Fibroblast of lung (primary cell): Measurements from ENCODE around the gene ZNF599. TPM values are rescaled to one million over a fixed set of nuclear protein-coding genes. Genes with fewer than 3 reads are reported as not detected.

Source experiments
- DNase-seq, 2 donors: peaks; one replicate each; pipeline versions ENCODE4 v3.0.0 to v3.0.0-alpha.2; 2010; ENCODE audit warnings: low read depth in 2 of 2
- H2AFZ ChIP-seq: 2 replicates; pipeline ENCODE4 v1.5.1; 2012; ENCODE audit warnings: low read length, control low read depth, inconsistent platforms
- H3K27ac ChIP-seq: 2 replicates; pipeline ENCODE4 v1.5.1; 2011; ENCODE audit warnings: low read length, control low read depth; ENCODE audit not compliant: insufficient read depth
- H3K27me3 ChIP-seq: 2 replicates; pipeline ENCODE4 v1.5.1; 2011; ENCODE audit warnings: mild to moderate bottlenecking, low read length; ENCODE audit not compliant: control insufficient read depth, insufficient read depth
- H3K36me3 ChIP-seq: 2 replicates; pipeline ENCODE4 v1.5.1; 2011; ENCODE audit warnings: low read length; ENCODE audit not compliant: control insufficient read depth, insufficient read depth
- H3K4me1 ChIP-seq: 2 replicates; pipeline ENCODE4 v1.5.1; 2011; ENCODE audit warnings: low read length; ENCODE audit not compliant: control insufficient read depth, insufficient read depth; ENCODE audit errors: extremely low read depth
- H3K4me2 ChIP-seq: 2 replicates; pipeline ENCODE4 v1.5.1; 2011; ENCODE audit warnings: low read length, control low read depth; ENCODE audit not compliant: insufficient read depth; ENCODE audit errors: extremely low read depth
- H3K4me3 ChIP-seq, 4 experiments: fragments of 200-600 bp in 1 of 4; sonication (generic) in 1 of 4; replicated peaks in 1 of 4; 2 replicates each; pipeline ENCODE4 v1.5.1; 2011 to 2016; ENCODE audit warnings: low read length in 4 of 4, low read depth in 3 of 4, mild to moderate bottlenecking in 3 of 4, control low read depth in 2 of 4, inconsistent platforms in 1 of 4, mixed read lengths in 1 of 4; ENCODE audit not compliant: insufficient read depth in 1 of 4; ENCODE audit errors: control extremely low read depth in 1 of 4
- H3K79me2 ChIP-seq: 2 replicates; pipeline ENCODE4 v1.5.1; 2012; ENCODE audit warnings: mild to moderate bottlenecking, low read length, inconsistent platforms; ENCODE audit not compliant: control insufficient read depth, insufficient read depth
- H3K9ac ChIP-seq: 2 replicates; pipeline ENCODE4 v1.5.1; 2011; ENCODE audit warnings: mild to moderate bottlenecking, low read length, control low read depth; ENCODE audit not compliant: insufficient read depth
- H3K9me3 ChIP-seq: 2 replicates; pipeline ENCODE4 v1.5.1; 2012; ENCODE audit warnings: low read depth, low read length; ENCODE audit not compliant: control insufficient read depth, insufficient read depth
- H4K20me1 ChIP-seq: 2 replicates; pipeline ENCODE4 v1.5.1; 2011; ENCODE audit warnings: low read length; ENCODE audit not compliant: control insufficient read depth, insufficient read depth; ENCODE audit errors: extremely low read depth
- EZH2 ChIP-seq: IDR thresholded peaks from 2 replicates; pipeline ENCODE4 v1.5.1; 2012; ENCODE audit warnings: low read length, control low read depth, mild to moderate bottlenecking; ENCODE audit errors: missing control alignments
- polyA plus RNA-seq, 2 donors: library from polyadenylated mRNA; depleted of rRNA in 1 of 2; stranded (reverse) in 1 of 2; unstranded in 1 of 2; fragments of >200 nt; gene quantifications; 2 replicates each; pipeline ENCODE4 v1.2.1, GENCODE V29; 2011 to 2012; ENCODE audit warnings: missing spikeins in 1 of 2
- total RNA-seq: library from RNA; depleted of rRNA; stranded (reverse); fragments of >200 nt; gene quantifications from 2 replicates; pipeline ENCODE4 v1.2.1, GENCODE V29; 2014
- TF ChIP-seq, protein P1 (sequence below), 2 donors: IDR thresholded peaks in 1 of 2; conservative IDR thresholded peaks in 1 of 2; 1 replicate in 1 of 2; 2 replicates in 1 of 2; pipeline ENCODE4 v1.5.1; 2011 to 2012; ENCODE audit warnings: low read length in 2 of 2, control low read depth in 1 of 2, inconsistent platforms in 1 of 2, low read depth in 1 of 2, mild to moderate bottlenecking in 1 of 2

ZNF599 gene
- total and polyA plus RNA-seq, 2 donors (not counting 1 experiment from before 2014, with no cell fraction given): 4.0 to 5.4 TPM

- no peak for TF ChIP-seq EZH2
- TF ChIP-seq, protein P1, sequence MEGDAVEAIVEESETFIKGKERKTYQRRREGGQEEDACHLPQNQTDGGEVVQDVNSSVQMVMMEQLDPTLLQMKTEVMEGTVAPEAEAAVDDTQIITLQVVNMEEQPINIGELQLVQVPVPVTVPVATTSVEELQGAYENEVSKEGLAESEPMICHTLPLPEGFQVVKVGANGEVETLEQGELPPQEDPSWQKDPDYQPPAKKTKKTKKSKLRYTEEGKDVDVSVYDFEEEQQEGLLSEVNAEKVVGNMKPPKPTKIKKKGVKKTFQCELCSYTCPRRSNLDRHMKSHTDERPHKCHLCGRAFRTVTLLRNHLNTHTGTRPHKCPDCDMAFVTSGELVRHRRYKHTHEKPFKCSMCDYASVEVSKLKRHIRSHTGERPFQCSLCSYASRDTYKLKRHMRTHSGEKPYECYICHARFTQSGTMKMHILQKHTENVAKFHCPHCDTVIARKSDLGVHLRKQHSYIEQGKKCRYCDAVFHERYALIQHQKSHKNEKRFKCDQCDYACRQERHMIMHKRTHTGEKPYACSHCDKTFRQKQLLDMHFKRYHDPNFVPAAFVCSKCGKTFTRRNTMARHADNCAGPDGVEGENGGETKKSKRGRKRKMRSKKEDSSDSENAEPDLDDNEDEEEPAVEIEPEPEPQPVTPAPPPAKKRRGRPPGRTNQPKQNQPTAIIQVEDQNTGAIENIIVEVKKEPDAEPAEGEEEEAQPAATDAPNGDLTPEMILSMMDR (conservative IDR thresholded peaks at IDR 0.05 in 1 of 2, IDR thresholded peaks at IDR 0.05 in 1 of 2; ENCODE audit: low read depth in 1 of 2, low read length in 2 of 2): no peak
- H3K27me3 ChIP-seq: no peaks in the 10 kb centered on the region
- H3K9me3 ChIP-seq: peaks cover 5% of the 10 kb centered on the region
- H3K36me3 ChIP-seq: peaks cover 2% of the 10 kb centered on the region
- H3K4me2 ChIP-seq: no peak overlapping the region
- no peak overlapping the region for H2AFZ ChIP-seq
- no peak overlapping the region for H3K27ac ChIP-seq
- no peak overlapping the region for H3K4me3 ChIP-seq
- H3K79me2 ChIP-seq: no peaks in the 10 kb centered on the region
- H3K4me1 ChIP-seq: no peaks in the 10 kb centered on the region
- DNase-seq: no peak
- no peaks in the 10 kb centered on the region for H4K20me1 ChIP-seq
- H3K9ac ChIP-seq: no peak overlapping the region
These were observed 13.6 kb downstream of the ZNF599 start for GRCh38 chr19:34759218-34759917.

DNA sequence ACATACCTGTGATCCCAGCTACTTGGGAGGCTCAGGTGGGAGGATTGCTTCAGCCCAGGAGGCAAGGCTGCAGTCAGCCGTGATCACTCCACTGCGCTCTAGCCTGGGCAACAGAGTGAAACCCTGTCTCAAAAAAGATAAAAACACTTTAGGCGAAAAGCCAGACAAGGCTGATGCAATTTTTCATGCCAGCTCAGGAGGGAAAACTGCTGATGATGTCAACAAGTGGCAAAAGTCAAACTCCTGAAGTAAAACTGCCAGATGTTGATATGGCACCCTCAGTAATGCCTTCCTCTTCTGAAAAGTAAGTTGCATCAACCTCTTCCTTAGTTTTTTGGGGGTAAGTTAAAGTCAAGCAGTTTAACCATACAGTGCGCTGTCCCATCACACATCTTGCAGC is 15.6 kb downstream of the ZNF599 start:
- Histone ChIP-seq H3K79me2 (no peaks in the 10 kb centered on the region), H3K4me2 (no peak overlapping the region), H3K4me1 (no peaks in the 10 kb centered on the region), H4K20me1 (no peaks in the 10 kb centered on the region), H3K27ac (no peak overlapping the region), H3K4me3 (no peak overlapping the region), H3K9ac (no peak overlapping the region), H3K27me3 (no peaks in the 10 kb centered on the region), H3K9me3 (peaks cover 5% of the 10 kb centered on the region), H2AFZ (no peak overlapping the region), H3K36me3 (no peaks in the 10 kb centered on the region)
- DNase-seq: no peak
- TF ChIP-seq, protein P1 (conservative IDR thresholded peaks at IDR 0.05 in 1 of 2, IDR thresholded peaks at IDR 0.05 in 1 of 2; ENCODE audit: low read depth in 1 of 2, low read length in 2 of 2): no peak
- TF ChIP-seq EZH2: no peak

GRCh38 chr19:34744896-34745690 is 27.9 kb downstream of the ZNF599 start:
- H2AFZ ChIP-seq: no peak overlapping the region
- no peak overlapping the region for H3K4me2 ChIP-seq
- H4K20me1 ChIP-seq: no peaks in the 10 kb centered on the region
- H3K27me3 ChIP-seq: no peaks in the 10 kb centered on the region
- no peaks in the 10 kb centered on the region for H3K79me2 ChIP-seq
- no peak overlapping the region for H3K27ac ChIP-seq
- H3K9me3 ChIP-seq: no peaks in the 10 kb centered on the region
- H3K9ac ChIP-seq: no peak overlapping the region
- no peak overlapping the region for H3K4me3 ChIP-seq
- H3K4me1 ChIP-seq: no peaks in the 10 kb centered on the region
- no peaks in the 10 kb centered on the region for H3K36me3 ChIP-seq
- no peak for DNase-seq
- TF ChIP-seq EZH2: no peak
- TF ChIP-seq, protein P1 (conservative IDR thresholded peaks at IDR 0.05 in 1 of 2, IDR thresholded peaks at IDR 0.05 in 1 of 2; ENCODE audit: low read depth in 1 of 2, low read length in 2 of 2): no peak
